WTC11 (cell line): ENCODE results near the gene SGPL1. TPM values are rescaled to one million over a fixed set of nuclear protein-coding genes. Genes with fewer than 3 reads are reported as not detected.

Experiments
- ATAC-seq: fragments of 200-7000 bp; cut with Tn5 transposase; 2 replicates; pipeline ENCODE4 v1.10.0; 2021; ENCODE audit warnings: mild to moderate bottlenecking, moderate library complexity
- CTCF ChIA-PET: fragments of 300-600 bp; sonication (Branson Sonifier 250); formaldehyde crosslinking; loops from one replicate; lab custom pipeline; 2021; ENCODE audit warnings: antibody characterized with exemption; lab: Charles Lee
- POLR2A ChIA-PET: fragments of 350-600 bp; sonication (Branson Sonifier 250); formaldehyde crosslinking; loops from one replicate; lab custom pipeline; 2021; ENCODE audit warnings: antibody characterized with exemption; lab: Charles Lee
- DNase-seq: peaks from one replicate; pipeline ENCODE4 v3.0.0; 2021; ENCODE audit warnings: low spot score
- H3K27ac Mint-ChIP-seq: 2 replicates; pipeline ENCODE4 v1.8.0; 2021; ENCODE audit warnings: mixed read lengths
- H3K27me3 Mint-ChIP-seq: 2 replicates; pipeline ENCODE4 v1.8.0; 2021; ENCODE audit warnings: low read depth, mild to moderate bottlenecking, moderate library complexity, mixed read lengths
- H3K36me3 Mint-ChIP-seq: 2 replicates; pipeline ENCODE4 v1.8.0; 2021; ENCODE audit warnings: mixed read lengths
- H3K4me1 Mint-ChIP-seq: 2 replicates; pipeline ENCODE4 v1.8.0; 2022; ENCODE audit warnings: mixed read lengths
- H3K4me3 Mint-ChIP-seq: 2 replicates; pipeline ENCODE4 v1.8.0; 2021; ENCODE audit warnings: mild to moderate bottlenecking, moderate library complexity, mixed read lengths
- H3K9me3 Mint-ChIP-seq: 2 replicates; pipeline ENCODE4 v1.8.0; 2021; ENCODE audit warnings: mixed read lengths
- AFF4 ChIP-seq: sonication (generic); formaldehyde crosslinking; IDR thresholded peaks from 2 replicates; pipeline ENCODE4 v1.8.1; 2023; ENCODE audit warnings: mild to moderate bottlenecking, missing genetic modification reagents, borderline replicate concordance
- ATF3 ChIP-seq: sonication (generic); formaldehyde crosslinking; conservative IDR thresholded peaks from 2 replicates; pipeline ENCODE4 v1.8.1; 2022; ENCODE audit warnings: mild to moderate bottlenecking, missing genetic modification reagents
- E2F5 ChIP-seq: sonication (generic); formaldehyde crosslinking; IDR thresholded peaks from 2 replicates; pipeline ENCODE4 v1.8.1; 2022; ENCODE audit warnings: mild to moderate bottlenecking, moderate library complexity, missing genetic modification reagents
- ELF4 ChIP-seq: sonication (generic); formaldehyde crosslinking; IDR thresholded peaks from 2 replicates; pipeline ENCODE4 v1.8.1; 2022; ENCODE audit warnings: low read depth, mild to moderate bottlenecking, moderate library complexity, missing genetic modification reagents
- ERG ChIP-seq: fragments of 250-450 bp; sonication (Bioruptor Pico); IDR thresholded peaks from 2 replicates; pipeline ENCODE4 v1.8.0; 2021; ENCODE audit warnings: mild to moderate bottlenecking
- FOXJ3 ChIP-seq: sonication (generic); formaldehyde crosslinking; IDR thresholded peaks from 2 replicates; pipeline ENCODE4 v1.9.0; 2021; ENCODE audit warnings: missing genetic modification reagents, mild to moderate bottlenecking, borderline replicate concordance
- JAZF1 ChIP-seq: fragments of 250-450 bp; sonication (Bioruptor Pico); IDR thresholded peaks from 2 replicates; pipeline ENCODE4 v1.9.0; 2021; ENCODE audit warnings: moderate library complexity, mild to moderate bottlenecking, inconsistent platforms
- KAT7 ChIP-seq: sonication (generic); formaldehyde crosslinking; IDR thresholded peaks from 2 replicates; pipeline ENCODE4 v1.8.1; 2023; ENCODE audit warnings: missing genetic modification reagents, mild to moderate bottlenecking, borderline replicate concordance
- MXD4 ChIP-seq: fragments of 250-450 bp; sonication (Bioruptor Pico); IDR thresholded peaks from 2 replicates; pipeline ENCODE4 v1.8.0; 2021; ENCODE audit warnings: mild to moderate bottlenecking, moderate library complexity, borderline replicate concordance
- NFYB ChIP-seq: sonication (generic); formaldehyde crosslinking; conservative IDR thresholded peaks from 2 replicates; pipeline ENCODE4 v1.8.0; 2022; ENCODE audit warnings: low read depth, missing genetic modification reagents
- OVOL2 ChIP-seq: fragments of 250-450 bp; sonication (Bioruptor Pico); IDR thresholded peaks from 2 replicates; pipeline ENCODE4 v1.9.0; 2021; ENCODE audit warnings: mild to moderate bottlenecking, borderline replicate concordance
- TEAD1 ChIP-seq: sonication (generic); formaldehyde crosslinking; IDR thresholded peaks from 2 replicates; pipeline ENCODE4 v1.8.0; 2022; ENCODE audit warnings: mild to moderate bottlenecking, missing genetic modification reagents
- TEAD4 ChIP-seq: sonication (generic); formaldehyde crosslinking; IDR thresholded peaks from 2 replicates; pipeline ENCODE4 v1.8.0; 2022; ENCODE audit warnings: mild to moderate bottlenecking, missing genetic modification reagents
- USF1 ChIP-seq: sonication (generic); formaldehyde crosslinking; IDR thresholded peaks from 2 replicates; pipeline ENCODE4 v1.8.0; 2022; ENCODE audit warnings: mild to moderate bottlenecking, missing genetic modification reagents
- USF2 ChIP-seq: sonication (generic); formaldehyde crosslinking; IDR thresholded peaks from 2 replicates; pipeline ENCODE4 v1.8.1; 2023; ENCODE audit warnings: mild to moderate bottlenecking, missing genetic modification reagents, moderate library complexity
- ZNF219 ChIP-seq: sonication (generic); formaldehyde crosslinking; IDR thresholded peaks from 2 replicates; pipeline ENCODE4 v1.8.0; 2023; ENCODE audit warnings: missing genetic modification reagents, mild to moderate bottlenecking, borderline replicate concordance
- ZNF232 ChIP-seq: sonication (generic); formaldehyde crosslinking; IDR thresholded peaks from 2 replicates; pipeline ENCODE4 v1.8.0; 2022; ENCODE audit warnings: mild to moderate bottlenecking, missing genetic modification reagents
- ZSCAN18 ChIP-seq: fragments of 250-450 bp; sonication (Bioruptor Pico); IDR thresholded peaks from 2 replicates; pipeline ENCODE4 v2.1.2; 2022; ENCODE audit warnings: mild to moderate bottlenecking, moderate library complexity
- total RNA-seq: library from RNA; stranded (reverse); gene quantifications from 3 replicates; pipeline ENCODE4 v1.2.3, GENCODE V29; 2021

Gene SGPL1
- total RNA-seq, 1 experiment from 2014 or later, result 44.6 TPM

GRCh38 chr10:70890917-70891431, 75.2 kb downstream of the SGPL1 start:
- no peak for ATAC-seq
- POLR2A ChIA-PET, result no interaction called here
- Mint-ChIP-seq H3K9me3 (peaks cover 5% of the 10 kb centered on the region; the same call in 1 of the 2 replicates), H3K36me3 (no peaks in the 10 kb centered on the region), H3K27ac (no peak overlapping the region), H3K4me1 (peaks cover 56% of the 10 kb centered on the region), H3K4me3 (no peak overlapping the region), H3K27me3 (no peaks in the 10 kb centered on the region; the same call in 1 of the 2 replicates)
- DNase-seq, result peak; percentile 25
- TF ChIP-seq JAZF1 (CRISPR knock-in tag) (no peak), ZSCAN18 (CRISPR knock-in tag) (no peak), USF1 (CRISPR knock-in tag) (peak; percentile 61; the same call in 1 of the 2 replicates), ELF4 (CRISPR knock-in tag) (no peak), USF2 (CRISPR knock-in tag) (peak; percentile 74), ERG (CRISPR knock-in tag) (no peak), ZNF219 (CRISPR knock-in tag) (no peak)
- CTCF ChIA-PET, result interaction anchor here (0.7 to 2.6 kb wide), 6 partner anchors 12 to 430 kb away, joined by 3 to 19 read pairs (median 4); no protein-coding TSS in a partner anchor

GRCh38 chr10:70891627-70892026, 75.9 kb downstream of the SGPL1 start:
- no peak overlapping the region for H3K27ac Mint-ChIP-seq
- POLR2A ChIA-PET, result no interaction called here

GRCh38 chr10:70892631-70893030, 76.9 kb downstream of the SGPL1 start:
- Mint-ChIP-seq H3K36me3 (no peaks in the 10 kb centered on the region), H3K9me3 (peaks cover 10% of the 10 kb centered on the region), H3K4me3 (no peak overlapping the region), H3K27ac (no peak overlapping the region), H3K4me1 (peaks cover 43% of the 10 kb centered on the region), H3K27me3 (no peaks in the 10 kb centered on the region; the same call in 1 of the 2 replicates)
- DNase-seq, result no peak
- ChIA-PET POLR2A (no interaction called here), CTCF (interaction anchor here (0.7 to 2.7 kb wide), 2 partner anchors 10 to 377 kb away, joined by 3 to 14 read pairs; no protein-coding TSS in a partner anchor)
- TF ChIP-seq FOXJ3 (no peak), TEAD1 (CRISPR knock-in tag) (no peak), E2F5 (CRISPR knock-in tag) (no peak), ZNF232 (CRISPR knock-in tag) (no peak), TEAD4 (CRISPR knock-in tag) (no peak), ZSCAN18 (CRISPR knock-in tag) (no peak), ATF3 (CRISPR knock-in tag) (no peak), NFYB (CRISPR knock-in tag) (no peak), AFF4 (no peak)
- ATAC-seq, result no peak

More at GRCh38 chr10:70891627-70892026, 75.9 kb downstream of the SGPL1 start:
- H3K4me3 Mint-ChIP-seq, result no peak overlapping the region
- H3K27me3 Mint-ChIP-seq, result no peaks in the 10 kb centered on the region; the same call in 1 of the 2 replicates
- peaks cover 7% of the 10 kb centered on the region for H3K9me3 Mint-ChIP-seq
- ATAC-seq, result no peak
- CTCF ChIA-PET, result interaction anchor here (0.7 to 2.6 kb wide), 5 partner anchors 12 to 430 kb away, joined by 3 to 19 read pairs (median 4); no protein-coding TSS in a partner anchor
- TF ChIP-seq NFYB (CRISPR knock-in tag), result peak; percentile 11; the same call in 1 of the 2 replicates
- no peak for TF ChIP-seq JAZF1 (CRISPR knock-in tag)
- no peak for TF ChIP-seq OVOL2
- no peak for TF ChIP-seq KAT7
- TF ChIP-seq MXD4 (CRISPR knock-in tag), result no peak
- H3K4me1 Mint-ChIP-seq, result peaks cover 53% of the 10 kb centered on the region
- H3K36me3 Mint-ChIP-seq, result no peaks in the 10 kb centered on the region
- DNase-seq, result no peak
